RWPE2 (cell line): ENCODE measurements around the gene NPM1.
"Not testable (repeated sequence)": the region's sequence is repeated elsewhere in the genome, so short reads cannot be mapped to it uniquely, and the experiment has no call there.

Source experiments
- ATAC-seq: fragments of 200-7000 bp; cut with Tn5 transposase; 3 replicates; pipeline ENCODE4 v1.9.1; 2021; ENCODE audit warnings: low read depth
- DNase-seq: peaks from one replicate; pipeline ENCODE4 v3.0.0-alpha.2; 2020; ENCODE audit warnings: low spot score
- H3K27ac ChIP-seq: fragments of 450-650 bp; 2 replicates; pipeline ENCODE4 v1.5.1; 2017; ENCODE audit warnings: mild to moderate bottlenecking; ENCODE audit not compliant: poor library complexity, severe bottlenecking
- H3K27me3 ChIP-seq: fragments of 250-450 bp; sonication (Bioruptor Pico); 2 replicates; pipeline ENCODE4 v1.5.1; 2021; ENCODE audit warnings: mild to moderate bottlenecking, moderate library complexity; ENCODE audit not compliant: insufficient read depth, poor library complexity, severe bottlenecking
- H3K36me3 ChIP-seq: fragments of 250-450 bp; sonication (Bioruptor Pico); 2 replicates; pipeline ENCODE4 v1.5.1; 2020; ENCODE audit warnings: low read depth, mild to moderate bottlenecking, moderate library complexity
- H3K4me1 ChIP-seq: fragments of 250-450 bp; sonication (Bioruptor Pico); 2 replicates; pipeline ENCODE4 v1.5.1; 2021; ENCODE audit warnings: mild to moderate bottlenecking, moderate library complexity; ENCODE audit not compliant: insufficient read depth, poor library complexity, severe bottlenecking
- H3K4me3 ChIP-seq: fragments of 250-450 bp; sonication (Bioruptor Pico); 2 replicates; pipeline ENCODE4 v1.5.1; 2021; ENCODE audit warnings: mild to moderate bottlenecking, moderate library complexity; ENCODE audit not compliant: severe bottlenecking
- H3K9me3 ChIP-seq: fragments of 250-450 bp; sonication (Bioruptor Pico); 2 replicates; pipeline ENCODE4 v1.5.1; 2021; ENCODE audit warnings: mild to moderate bottlenecking, moderate library complexity; ENCODE audit not compliant: severe bottlenecking
- TF ChIP-seq, protein P1 (sequence below): fragments of 450-650 bp; IDR thresholded peaks from one replicate; pipeline ENCODE4 v1.5.1; 2017; ENCODE audit warnings: mild to moderate bottlenecking, moderate library complexity; ENCODE audit not compliant: poor library complexity, severe bottlenecking

Gene NPM1

DNA sequence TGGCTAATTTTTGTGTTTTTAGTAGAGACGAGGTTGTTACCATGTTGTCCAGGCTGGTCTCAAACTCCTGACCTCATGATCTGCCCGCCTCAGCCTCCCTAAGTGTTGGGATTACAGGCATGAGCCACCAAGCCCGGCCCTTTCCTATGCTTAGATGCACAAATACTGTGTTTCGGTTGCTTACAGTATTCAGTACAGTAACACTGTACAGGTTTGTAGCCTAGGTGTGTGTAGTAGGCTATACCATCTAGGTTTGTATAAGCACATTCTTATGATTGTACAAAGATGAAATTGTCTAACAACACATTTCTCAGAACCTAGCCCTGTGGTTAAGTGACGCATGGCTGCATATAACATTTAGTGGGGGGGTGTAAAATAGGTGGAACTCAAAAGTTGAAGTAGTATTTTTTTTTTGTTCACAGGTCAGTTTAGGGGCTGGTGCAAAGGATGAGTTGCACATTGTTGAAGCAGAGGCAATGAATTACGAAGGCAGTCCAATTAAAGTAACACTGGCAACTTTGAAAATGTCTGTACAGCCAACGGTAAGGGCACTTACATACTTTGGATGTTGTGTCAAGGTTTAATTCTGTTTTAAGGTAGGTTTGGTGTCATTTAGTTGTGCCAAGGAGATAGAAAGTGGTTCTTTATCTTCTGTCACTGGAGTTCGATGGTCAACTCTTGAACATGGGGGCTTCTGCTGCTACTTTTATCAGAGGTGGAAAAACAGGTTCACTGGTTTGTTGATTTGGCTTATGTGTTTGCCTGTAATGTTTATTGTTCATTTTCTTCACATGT is 3.4 kb downstream of the NPM1 start:
- Histone ChIP-seq H3K4me3 (peak overlapping the region; percentile 69), H3K27me3 (no peaks in the 10 kb centered on the region), H3K27ac (no peak overlapping the region), H3K36me3 (peaks cover 79% of the 10 kb centered on the region), H3K9me3 (no peaks in the 10 kb centered on the region), H3K4me1 (peaks cover 34% of the 10 kb centered on the region)
- ATAC-seq = no peak
- TF ChIP-seq, protein P1, sequence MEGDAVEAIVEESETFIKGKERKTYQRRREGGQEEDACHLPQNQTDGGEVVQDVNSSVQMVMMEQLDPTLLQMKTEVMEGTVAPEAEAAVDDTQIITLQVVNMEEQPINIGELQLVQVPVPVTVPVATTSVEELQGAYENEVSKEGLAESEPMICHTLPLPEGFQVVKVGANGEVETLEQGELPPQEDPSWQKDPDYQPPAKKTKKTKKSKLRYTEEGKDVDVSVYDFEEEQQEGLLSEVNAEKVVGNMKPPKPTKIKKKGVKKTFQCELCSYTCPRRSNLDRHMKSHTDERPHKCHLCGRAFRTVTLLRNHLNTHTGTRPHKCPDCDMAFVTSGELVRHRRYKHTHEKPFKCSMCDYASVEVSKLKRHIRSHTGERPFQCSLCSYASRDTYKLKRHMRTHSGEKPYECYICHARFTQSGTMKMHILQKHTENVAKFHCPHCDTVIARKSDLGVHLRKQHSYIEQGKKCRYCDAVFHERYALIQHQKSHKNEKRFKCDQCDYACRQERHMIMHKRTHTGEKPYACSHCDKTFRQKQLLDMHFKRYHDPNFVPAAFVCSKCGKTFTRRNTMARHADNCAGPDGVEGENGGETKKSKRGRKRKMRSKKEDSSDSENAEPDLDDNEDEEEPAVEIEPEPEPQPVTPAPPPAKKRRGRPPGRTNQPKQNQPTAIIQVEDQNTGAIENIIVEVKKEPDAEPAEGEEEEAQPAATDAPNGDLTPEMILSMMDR = no peak
- DNase-seq = no peak

DNA sequence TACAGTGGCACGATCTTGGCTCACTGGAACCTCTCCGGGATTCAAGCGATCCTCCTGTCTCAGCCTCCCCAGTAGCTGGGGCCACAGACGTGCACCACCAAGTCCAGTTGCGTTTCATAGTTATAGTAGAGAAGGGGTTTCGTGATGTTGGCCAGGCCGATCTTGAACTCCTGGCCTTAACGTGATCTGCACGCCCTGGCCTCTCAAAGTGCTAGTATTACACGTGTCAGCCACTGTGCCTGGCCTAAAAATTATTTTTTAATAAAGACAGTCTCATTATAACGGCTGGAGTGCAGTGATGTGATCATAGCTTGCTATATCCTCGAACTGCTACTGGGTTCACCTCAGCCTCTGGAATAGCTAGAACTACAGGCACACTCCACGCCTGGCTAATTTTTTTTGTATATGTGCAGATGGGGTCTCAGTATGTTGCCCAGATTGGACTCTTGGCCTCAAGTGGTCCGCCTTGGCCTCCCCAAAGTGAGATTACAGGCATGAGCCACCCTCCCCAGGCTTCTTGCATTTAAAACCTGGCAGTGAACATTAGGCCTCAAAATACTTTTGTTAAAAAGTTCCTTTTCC is 4.4 kb downstream of the NPM1 start:
- Histone ChIP-seq H3K27ac (no peak overlapping the region), H3K4me1 (peaks cover 34% of the 10 kb centered on the region), H3K9me3 (no peaks in the 10 kb centered on the region), H3K27me3 (no peaks in the 10 kb centered on the region), H3K36me3 (peaks cover 89% of the 10 kb centered on the region), H3K4me3 (no peak overlapping the region)
- ATAC-seq (no peak), DNase-seq (no peak)
- TF ChIP-seq, protein P1 = no peak

DNA sequence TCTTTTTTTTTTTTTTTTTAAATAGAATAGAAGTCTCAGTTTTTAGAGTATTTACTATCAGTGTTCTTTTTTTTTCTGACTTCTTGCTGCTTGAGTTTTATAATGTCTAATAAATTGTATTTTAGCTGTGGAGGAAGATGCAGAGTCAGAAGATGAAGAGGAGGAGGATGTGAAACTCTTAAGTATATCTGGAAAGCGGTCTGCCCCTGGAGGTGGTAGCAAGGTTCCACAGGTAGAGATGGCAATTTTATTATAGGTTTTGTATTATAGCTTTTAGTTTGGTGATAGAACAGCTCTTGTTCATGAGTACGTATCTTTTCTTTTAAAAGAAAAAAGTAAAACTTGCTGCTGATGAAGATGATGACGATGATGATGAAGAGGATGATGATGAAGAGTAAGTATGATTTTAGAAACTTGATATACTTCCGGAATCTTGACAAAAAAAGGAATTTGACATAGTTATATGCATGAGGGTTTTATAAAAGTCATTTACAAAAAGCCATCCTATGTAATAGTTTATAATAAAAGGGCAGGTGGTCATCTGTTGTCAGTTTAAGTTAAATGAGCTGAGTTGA is 5.0 kb downstream of the NPM1 start:
- Histone ChIP-seq H3K27ac (no peak overlapping the region), H3K27me3 (no peaks in the 10 kb centered on the region), H3K36me3 (peaks cover 95% of the 10 kb centered on the region), H3K9me3 (no peaks in the 10 kb centered on the region), H3K4me1 (peaks cover 34% of the 10 kb centered on the region), H3K4me3 (no peak overlapping the region)
- TF ChIP-seq, protein P1 = no peak
- DNase-seq (no peak), ATAC-seq (no peak)

DNA sequence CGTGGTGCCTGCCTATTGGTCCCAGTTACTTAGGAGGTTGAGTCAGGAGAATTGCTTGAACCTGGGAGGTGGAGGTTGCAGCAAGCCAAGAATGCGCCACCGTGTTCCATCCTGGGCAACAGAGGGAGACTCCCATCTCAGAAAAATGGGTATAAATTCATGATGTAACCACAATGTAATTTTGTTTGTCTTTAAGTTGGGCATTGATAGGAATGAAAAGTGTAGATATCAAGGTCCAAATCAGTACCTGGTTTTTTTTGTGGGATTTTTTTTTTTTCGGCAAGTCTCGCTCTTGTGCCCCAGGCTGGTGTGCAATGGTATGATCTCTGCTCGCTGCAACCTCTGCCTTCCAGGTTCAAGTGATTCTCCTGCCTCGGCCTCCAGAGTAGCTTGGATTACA is 7.4 kb downstream of the NPM1 start:
- peaks cover 36% of the 10 kb centered on the region for H3K4me1 ChIP-seq
- H3K4me3 ChIP-seq = no peak overlapping the region
- TF ChIP-seq, protein P1 = no peak
- no peaks in the 10 kb centered on the region for H3K9me3 ChIP-seq
- DNase-seq (no peak), ATAC-seq (no peak)
- no peaks in the 10 kb centered on the region for H3K27me3 ChIP-seq
- H3K36me3 ChIP-seq = peaks cover 100% of the 10 kb centered on the region
- H3K27ac ChIP-seq = no peak overlapping the region

DNA sequence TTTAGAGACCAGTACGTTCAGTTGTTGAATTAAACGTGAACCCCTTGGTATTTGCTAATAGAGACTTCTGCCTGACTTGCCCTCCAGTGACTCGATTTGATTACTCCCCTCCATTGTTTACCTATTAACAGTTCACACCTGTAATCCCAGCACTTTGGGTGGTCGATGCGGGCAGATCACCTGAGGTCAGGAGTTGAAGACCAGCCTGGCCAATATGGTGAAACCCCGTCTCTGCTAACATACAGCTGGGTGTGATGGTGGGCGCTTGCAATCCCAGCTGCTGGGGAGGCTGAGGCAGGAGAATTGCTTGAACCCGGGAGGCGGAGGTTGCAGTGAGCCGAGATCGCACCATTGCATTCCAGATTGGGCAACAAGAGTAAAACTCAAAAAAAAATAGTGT is 8.9 kb downstream of the NPM1 start:
- Histone ChIP-seq H3K4me1 (peaks cover 22% of the 10 kb centered on the region), H3K36me3 (peaks cover 100% of the 10 kb centered on the region)
- H3K4me3 ChIP-seq, DNase-seq, ATAC-seq, H3K9me3 ChIP-seq, H3K27me3 ChIP-seq, H3K27ac ChIP-seq: not testable (repeated sequence)
